Cardiac ventricle fibroblast (primary cell): Measurements from ENCODE around the gene CPA4. TPM values are rescaled to one million over a fixed set of nuclear protein-coding genes. Genes with fewer than 3 reads are reported as not detected.

Source experiments
- total RNA-seq: library from RNA; depleted of rRNA; stranded (reverse); fragments of >200 nt; gene quantifications from 2 replicates; pipeline ENCODE4 v1.2.3, GENCODE V29; 2015

Gene CPA4, protein sequence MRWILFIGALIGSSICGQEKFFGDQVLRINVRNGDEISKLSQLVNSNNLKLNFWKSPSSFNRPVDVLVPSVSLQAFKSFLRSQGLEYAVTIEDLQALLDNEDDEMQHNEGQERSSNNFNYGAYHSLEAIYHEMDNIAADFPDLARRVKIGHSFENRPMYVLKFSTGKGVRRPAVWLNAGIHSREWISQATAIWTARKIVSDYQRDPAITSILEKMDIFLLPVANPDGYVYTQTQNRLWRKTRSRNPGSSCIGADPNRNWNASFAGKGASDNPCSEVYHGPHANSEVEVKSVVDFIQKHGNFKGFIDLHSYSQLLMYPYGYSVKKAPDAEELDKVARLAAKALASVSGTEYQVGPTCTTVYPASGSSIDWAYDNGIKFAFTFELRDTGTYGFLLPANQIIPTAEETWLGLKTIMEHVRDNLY
- 1.3 and 2.6 TPM in 2 replicates for total RNA-seq

GRCh38 chr7:130292682-130293257 is at the start of gene CPA4:
TSS of gene CPA4 (plus strand) at chr7:130293161. CDS start at chr7:130293181, 20 bp downstream.

GRCh38 chr7:130266258-130266960 is 26.6 kb upstream of the CPA4 start, which contains the start of gene CPA2:
TSS of gene CPA2 (plus strand) at chr7:130266863. CDS start at chr7:130266882, 19 bp downstream.

DNA sequence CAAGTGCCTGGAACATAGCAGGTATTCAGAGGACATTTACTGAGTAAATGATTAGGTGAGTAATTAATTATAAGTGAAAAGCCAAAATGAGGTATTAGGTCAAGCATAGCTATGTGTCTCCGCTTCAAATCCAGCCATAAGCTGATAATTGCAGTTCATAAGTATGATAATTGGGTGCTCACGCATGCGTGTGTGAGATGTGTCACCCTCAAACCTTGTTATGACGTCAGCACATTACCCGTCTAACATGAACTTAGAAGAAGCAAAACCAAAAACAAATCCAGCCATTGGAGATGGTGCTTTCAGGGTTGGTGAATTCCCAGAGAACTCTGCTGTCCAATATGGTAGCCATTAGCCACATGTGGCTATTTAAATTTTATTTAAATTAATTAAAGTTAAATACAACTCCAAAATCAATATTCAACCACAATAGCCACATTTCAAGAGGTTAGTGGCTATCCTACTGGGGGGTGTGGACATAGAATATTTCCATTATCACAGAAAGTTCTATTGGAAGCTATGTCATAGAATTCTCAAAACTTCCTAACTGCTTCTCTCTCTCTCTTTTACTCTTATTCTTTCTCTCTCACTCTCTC is 51.4 kb downstream of the CPA4 start, which contains the start of gene CPA5:
TSS of gene CPA5 (plus strand) at position 546 of the 596 bp plus-strand sequence. CDS start 1,670 bp downstream, outside the sequence.

Other genes with a start within 250 kb of the CPA4 start
- 10.2 and 12.2 TPM in 2 replicates for gene ZC3HC1, start 241.8 kb upstream of the CPA4 start, total RNA-seq
- 12.5 and 23.0 TPM in 2 replicates for gene KLHDC10, start 222.6 kb upstream of the CPA4 start, total RNA-seq
- gene TMEM209, start 87.8 kb upstream of the CPA4 start, total RNA-seq: 7.1 and 11.3 TPM in 2 replicates
- not detected in 2 replicates for gene SSMEM1, start 85.3 kb upstream of the CPA4 start, total RNA-seq
- gene CPA2, start 26.3 kb upstream of the CPA4 start, total RNA-seq: not detected in 2 replicates
- gene CPA5, start 51.7 kb downstream of the CPA4 start, total RNA-seq: not detected in 2 replicates
- not detected in 2 replicates for gene CPA1, start 87.3 kb downstream of the CPA4 start, total RNA-seq
- 7.9 and 12.2 TPM in 2 replicates for gene CEP41, start 147.9 kb downstream of the CPA4 start, total RNA-seq
- gene MEST, start 198.9 kb downstream of the CPA4 start, total RNA-seq: 56.7 and 65.4 TPM in 2 replicates